HG02759 (cell line): Measurements from ENCODE around the gene NXT1.
A peak's percentile ranks its signal among the peaks of the same experiment; 100 is the strongest.
"Not testable (repeated sequence)": the region's sequence is repeated elsewhere in the genome, so short reads cannot be mapped to it uniquely, and the experiment has no call there.

Experiments
- ATAC-seq: cut with Tn5 transposase; IDR thresholded peaks from one replicate; pipeline ENCODE4 v1.9.1; 2021; ENCODE audit warnings: mild to moderate bottlenecking, moderate library complexity; ENCODE audit not compliant: unreplicated experiment

The NXT1 gene

DNA sequence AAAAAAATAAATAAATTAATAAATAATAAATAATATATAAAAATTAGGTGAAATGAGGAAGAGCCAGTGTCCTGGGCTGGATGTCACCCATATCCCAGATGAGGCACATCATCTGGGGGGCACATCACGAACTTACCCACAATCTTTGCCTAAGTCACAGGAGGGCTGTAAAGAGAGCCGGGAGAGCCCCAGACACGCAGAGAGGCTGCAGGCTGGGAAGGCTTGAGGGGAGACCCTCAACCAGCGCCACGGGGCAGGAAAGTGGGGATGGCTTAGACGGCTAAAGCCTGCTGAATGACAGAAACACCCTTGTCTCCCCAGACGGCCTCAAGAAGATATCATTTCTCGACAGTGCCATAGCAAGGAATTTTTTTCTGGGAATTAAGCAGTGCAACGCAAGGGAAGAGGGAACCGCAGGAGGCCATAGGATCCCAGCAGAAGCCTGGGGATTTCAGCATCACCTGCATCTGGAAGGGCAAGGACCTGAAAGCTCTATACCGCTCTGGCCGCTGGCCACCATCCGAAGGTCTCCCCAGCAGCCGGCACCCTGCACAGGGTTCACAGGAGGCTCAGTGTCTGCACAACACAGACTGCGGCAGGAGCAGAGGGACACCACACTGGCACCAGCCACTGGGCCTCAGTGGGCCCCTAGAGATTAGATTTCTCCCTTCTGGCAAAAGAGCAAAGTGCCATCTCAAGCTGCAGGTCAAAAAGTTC, 22.8 kb upstream of the NXT1 start:
- ATAC-seq = no peak

DNA sequence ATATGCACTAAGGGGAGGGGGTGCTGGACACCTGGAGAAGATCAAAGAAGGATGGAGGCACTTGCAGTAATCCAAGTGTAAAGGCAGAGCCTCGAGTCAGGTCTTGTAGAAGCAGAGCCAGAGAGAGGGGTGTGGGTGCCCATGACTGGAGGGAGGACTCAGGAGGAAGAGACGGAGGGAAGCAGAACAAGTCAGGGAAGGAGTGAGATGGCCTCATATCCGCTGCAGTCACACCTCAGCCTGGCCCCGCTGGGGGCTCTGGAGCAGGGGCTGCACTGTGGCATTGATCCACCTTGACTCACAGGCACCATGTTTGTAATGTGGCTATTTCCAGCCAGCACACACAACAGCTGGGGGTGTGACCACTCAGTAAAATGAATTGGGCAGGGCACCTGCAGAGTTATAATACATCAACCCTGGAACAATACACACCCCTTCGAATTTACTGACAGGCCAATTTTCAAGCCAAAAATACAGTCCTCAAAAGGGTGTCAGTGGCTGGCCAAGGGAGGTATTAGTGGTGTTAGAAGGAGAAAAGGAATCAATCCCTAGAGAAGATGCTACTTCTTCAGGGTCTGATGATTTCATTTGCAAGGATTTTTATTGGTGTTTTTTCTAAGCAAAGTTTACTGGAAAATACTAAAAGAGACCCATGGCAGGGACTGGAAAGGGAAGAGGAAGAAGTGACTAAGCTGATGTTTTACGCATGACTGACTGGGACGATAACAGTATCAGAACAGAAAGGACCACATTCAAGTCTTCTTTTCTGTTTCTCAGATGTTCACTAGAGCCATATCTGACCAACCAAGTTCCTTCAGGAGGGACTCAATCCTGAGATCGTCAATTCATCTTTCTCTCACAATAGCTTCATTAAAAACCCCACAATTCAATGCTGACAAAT, 18.9 kb upstream of the NXT1 start:
- ATAC-seq = no peak

DNA sequence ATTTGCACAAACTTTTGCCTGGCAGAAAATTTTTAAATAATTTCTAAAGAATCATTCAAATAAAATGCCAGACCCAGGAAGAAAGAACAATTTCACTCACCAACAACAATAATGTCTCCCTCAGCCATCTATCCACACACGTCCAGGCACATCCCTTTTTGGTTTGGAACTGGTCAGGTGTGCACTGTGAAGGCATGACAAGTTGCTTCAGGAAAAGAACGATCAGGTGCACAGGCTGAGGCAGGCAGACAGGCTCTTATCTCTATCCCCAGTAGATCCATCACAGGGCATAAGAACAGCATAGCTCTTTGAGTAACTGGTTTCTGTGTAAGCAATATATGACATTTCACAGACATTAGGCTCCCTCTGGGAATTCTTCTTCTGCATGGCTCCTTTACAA, 18.1 kb upstream of the NXT1 start:
- no peak for ATAC-seq

DNA sequence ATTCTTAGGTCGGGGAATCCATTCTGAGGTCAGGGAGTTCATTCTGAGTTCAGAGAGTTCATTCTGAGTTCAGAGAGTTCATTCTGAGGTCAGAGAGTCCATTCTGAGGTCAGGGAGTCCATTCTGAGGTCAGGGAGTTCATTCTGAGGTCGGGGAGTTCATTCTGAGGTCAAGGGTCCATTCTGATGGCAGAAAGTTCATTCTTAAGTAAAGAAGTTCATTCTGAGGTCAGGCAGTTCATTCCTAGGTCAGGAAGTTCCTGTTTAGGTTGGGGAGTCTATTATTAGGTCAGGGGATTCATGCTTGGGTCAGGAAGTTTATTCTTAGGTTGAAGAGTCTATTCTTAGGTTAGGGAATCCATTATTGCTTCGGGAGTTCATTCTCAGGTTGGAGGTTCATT, 16.5 kb upstream of the NXT1 start:
- no peak for ATAC-seq

DNA sequence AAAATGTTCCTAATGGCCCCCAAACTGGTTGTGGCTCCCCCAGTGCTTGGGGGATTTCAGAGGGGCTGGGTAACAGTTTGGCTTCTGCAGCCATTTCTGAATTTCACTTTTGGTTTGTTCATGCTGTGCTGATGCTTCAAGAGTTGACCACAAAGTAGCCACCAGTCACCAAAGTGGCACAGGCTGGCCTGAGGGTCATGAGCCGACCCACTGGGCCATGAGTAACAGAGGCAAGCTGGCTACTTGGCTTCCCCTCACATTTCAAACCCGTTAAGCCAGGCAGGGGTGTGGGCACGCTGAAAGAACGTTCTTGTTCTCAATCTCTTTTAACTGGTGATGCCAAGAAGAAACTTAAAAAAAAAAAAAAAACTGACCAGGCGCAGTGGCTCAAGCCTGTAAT, 15.1 kb upstream of the NXT1 start:
- no peak for ATAC-seq

DNA sequence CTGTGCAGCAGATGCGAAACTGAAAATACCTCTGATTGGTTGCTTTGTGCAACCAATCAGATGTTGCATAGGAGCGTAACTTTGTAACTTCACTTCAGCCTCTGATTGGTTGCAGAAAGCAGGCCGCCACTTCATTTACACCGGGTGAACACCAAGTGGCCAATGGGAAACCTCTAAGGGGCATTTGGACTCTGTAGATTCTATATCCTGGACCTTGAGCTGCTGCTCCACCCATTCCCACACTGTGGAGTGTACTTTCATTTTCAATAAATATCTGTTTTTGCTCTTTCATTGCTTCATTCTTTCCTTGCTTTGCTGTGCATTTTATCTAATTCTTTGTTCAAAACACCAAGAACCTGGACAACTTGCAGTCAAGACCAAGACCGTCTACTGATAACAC, 14.1 kb upstream of the NXT1 start:
- ATAC-seq = no peak

DNA sequence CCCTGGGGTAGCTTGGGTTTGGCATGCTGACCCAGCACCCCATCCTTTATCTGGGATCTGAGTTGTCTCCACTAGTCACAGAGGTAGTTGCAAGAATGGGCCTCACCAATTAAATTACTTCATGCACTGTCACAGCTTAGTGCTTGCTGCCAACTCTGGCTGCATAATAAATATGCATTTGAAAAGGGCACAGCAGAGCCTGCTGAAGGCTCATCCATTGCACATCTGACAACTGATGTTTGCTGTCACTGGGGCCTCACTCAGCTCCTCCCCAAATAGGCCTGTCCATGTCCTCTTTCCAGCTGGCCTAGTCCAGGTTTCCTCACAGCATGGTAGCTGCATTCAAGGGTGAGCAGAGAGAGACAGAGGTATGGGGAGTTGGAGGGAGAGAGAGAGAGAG, 13.3 kb upstream of the NXT1 start:
- ATAC-seq = no peak

DNA sequence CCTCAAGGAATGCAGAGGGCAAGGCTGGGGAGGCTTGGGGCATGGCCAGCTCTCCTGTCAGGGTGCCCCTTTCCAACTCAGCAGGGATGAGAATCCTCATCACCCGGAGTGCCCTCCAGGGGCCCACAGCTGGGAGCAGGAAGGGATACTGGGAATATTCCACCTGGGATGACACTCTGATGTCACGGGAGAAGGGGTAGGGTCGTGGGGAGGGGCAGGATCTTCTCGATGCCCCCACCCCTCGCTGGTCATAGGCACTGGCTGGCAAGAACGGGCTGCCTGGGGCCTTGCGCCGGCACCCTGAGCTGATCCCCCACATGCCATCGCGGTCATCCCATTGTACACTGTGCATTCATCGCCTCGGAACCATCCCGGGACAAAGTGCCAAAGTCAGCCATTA, 10.6 kb upstream of the NXT1 start:
- ATAC-seq = no peak

DNA sequence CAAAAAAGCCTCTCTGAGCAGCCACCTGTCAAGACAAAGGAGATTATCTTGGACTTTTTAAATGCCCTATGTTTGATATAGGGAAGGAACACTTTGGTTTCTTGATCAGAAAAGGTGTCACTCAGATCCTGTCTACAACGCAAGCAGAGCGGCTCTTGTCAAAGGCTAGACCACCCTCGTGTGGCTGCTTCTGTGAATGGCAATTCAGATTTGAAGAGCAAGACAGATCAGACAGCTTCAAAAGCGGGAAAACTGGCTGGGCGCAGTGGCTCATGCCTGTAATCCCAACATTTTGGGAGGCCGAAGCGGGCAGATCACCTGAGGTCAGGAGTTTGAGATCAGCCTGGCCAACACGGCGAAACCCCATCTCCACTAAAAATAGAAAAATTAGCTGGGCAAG, 10.1 kb upstream of the NXT1 start:
- no peak for ATAC-seq

DNA sequence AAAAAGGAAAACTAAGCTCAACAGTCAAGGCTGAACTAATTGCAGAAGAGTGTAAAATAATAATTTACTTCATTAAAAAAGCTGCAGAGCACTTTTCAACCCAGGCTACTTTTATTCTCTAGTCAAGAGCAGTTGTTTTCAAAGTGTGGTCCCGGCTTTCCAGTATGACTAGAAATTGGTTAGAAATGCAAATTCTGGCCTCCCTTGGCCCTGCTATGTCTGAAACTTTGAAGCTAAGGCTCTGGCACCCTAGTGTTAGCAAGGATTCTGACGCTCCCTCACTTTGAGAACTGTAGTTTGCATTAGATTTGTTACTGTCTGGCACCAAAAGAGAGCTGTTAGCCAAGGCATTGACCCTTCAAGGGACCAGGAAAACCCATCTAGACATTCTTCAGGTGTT, 9.5 kb upstream of the NXT1 start:
- ATAC-seq = peak; percentile 49

DNA sequence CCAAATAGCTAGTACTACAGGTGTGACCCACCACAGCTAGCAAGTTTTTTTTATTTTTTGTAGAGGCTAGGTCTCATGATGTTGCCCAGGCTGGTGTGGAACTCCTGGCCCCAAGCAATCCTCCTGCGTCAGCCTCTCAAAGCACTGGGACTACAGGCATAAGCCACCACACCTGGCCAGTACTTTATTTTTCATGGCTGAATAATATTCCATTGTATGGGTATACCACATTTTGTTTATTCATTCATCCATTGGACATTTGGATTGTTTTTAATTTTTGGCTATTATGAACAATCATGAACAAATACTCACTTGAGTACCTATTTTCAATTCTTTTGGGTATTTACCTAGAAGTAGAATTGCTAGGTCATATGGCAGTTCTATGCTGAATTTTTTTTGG, 7.0 kb upstream of the NXT1 start:
- no peak for ATAC-seq

DNA sequence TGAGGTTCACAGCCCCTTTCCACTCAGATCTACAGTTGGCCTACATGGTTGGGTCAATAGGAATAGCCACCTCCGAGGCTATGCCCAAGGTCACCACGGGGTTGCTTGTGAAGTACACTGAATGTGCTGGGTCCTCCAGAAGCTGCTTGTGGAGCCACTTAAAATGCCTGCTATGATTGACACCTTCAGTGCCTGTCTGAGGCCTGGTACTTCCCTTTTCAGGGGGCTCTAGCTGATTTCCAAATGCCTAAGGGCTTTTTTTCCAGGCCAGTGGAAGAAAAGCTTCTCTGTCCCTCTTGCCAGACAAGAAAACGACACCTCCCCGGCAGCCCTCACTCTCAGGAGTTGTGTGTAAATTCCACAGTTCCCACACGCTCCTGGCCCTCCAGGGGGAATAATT, 6.3 kb upstream of the NXT1 start:
- ATAC-seq = no peak

DNA sequence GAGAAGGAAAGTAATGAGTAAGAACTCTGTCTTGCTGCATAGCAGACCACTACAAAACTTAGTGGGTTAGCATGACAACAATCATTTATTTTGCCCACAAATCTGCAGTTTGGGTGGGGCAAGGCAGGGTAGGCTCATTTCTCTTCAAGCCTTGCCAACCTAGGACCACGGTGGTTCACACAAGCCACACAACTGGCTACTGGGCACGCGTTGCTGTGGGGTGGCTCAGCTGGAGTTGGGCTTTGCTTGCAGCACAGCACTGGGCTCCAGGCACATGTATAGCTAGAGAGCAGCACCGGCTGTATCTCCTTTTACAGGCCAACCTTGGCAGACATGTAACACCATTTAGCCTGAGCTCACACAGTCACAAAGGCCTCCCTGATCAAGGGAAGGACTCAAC, 4.6 kb upstream of the NXT1 start:
- no peak for ATAC-seq

DNA sequence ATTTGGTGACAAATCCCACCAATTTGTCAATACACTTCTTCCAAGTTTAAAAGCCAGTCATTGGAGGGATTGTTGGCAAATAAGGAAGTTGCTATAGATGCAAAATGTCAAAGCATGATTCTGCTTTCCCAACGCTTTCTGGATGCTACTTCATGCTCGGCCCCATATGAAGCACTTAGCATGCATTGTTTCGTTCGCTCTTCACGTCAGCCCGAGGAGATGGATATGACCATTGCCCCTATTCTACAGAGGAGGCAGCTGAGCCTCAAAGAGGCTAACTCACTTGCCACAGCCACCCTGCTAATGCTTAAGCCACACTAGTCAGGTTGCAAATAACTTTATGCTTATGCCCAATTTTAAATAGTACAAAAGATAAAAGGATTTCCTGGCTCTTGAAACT, 2.8 kb upstream of the NXT1 start:
- no peak for ATAC-seq

DNA sequence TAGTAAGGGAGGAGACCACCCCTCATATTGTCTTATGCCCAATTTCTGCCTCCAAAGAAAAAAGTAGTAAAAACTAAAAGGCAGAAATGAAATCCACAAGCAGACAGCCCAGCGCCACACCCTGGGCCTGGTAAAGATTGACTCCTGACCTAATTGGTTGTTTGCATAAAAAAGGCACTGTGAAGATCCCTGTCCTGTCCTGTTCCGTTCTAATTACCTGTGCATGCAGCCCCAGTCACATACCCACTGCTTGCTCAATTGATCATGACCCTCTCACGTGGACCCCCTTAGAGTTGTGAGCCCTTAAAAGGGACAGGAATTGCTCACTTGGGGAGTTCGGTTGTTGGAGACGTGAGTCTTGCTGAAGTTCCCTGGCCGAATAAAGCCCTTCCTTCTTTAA, 2.1 kb upstream of the NXT1 start:
- not testable (repeated sequence) for ATAC-seq

DNA sequence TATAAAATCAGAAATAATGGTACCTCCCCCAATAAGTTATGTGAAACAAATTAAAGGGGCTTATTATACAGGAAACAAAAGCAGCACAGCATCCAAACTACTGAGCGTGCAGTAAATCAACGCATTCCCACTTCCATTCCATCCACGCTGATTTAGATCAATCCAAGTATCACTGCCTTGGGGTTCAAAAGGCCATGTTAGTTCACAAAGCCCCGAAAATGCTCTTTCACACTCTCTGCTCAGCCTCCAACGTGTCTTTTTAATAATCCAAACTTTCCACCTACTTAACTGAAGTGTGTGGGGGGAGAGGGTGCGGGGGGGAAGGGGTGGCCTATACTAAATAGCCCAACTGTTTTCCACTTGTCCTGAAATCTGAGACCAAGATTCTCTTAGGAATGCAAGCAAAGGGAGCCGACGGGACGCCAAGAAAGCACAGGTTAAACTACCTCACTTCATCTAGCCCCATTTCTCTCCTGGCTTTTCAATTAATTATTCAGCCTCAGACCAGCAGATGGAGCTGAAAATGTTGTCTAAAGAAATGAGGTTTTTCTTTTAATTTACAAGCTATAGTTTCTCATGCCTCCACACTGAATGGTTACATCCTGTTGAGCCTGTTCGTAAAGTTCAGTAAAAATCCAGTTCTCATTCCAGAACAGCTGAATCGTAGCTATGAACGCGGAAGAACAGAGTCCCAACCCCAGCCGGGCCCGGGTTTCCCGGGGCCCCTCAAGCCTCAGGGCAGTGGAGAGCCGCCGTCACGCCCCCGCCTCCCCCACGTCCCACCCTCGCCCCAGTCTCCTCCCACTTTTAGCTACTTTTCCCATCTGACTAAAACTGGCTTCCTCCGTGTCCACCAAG, 1.0 kb upstream of the NXT1 start:
- ATAC-seq = peak; percentile 50

DNA sequence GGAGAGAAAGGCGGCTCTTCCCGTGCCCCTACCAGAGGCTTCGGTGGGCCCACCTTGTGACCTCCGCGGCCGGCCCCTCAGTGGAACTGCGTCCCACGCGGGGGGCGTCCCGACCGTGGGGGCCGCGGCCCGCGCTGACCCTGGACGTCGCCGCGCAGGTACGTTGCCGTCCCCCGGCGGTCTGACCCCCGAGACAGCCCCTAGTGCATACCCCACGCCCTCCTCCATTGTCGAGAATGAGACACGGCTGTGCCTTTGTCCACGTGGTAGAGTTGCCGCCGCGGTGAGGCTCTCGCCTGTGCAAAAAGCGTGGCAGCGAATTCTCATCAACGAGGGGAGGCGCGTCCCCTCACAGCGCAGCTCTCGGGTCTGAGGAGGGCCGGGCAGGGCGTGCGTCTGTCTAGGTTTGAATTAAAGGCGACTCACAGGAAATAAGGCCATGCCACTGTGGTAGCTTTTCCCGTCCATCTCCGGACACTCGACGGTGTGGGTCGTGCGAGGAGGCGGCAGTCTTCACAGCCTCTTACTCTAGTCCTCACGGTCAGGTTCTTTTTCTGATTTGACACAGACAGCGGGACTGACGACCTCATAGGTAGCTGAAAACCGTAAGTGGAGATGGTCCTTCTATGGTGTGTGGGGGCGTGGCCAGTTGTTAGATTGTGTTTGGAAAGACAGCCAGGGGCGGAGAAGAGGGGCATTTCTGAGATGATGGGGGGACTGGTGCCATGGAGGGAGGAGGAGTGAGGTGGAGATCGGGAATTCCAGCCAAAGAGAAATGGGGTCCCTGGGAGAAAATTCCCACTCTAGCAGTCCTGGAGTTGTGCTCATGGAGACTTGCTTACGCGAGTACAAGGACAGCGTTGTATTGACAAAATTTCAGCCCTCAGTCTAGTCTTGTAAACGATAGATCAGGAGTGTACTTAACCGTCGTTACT, 580 bp downstream of the NXT1 start:
- peak; percentile 23 for ATAC-seq

DNA sequence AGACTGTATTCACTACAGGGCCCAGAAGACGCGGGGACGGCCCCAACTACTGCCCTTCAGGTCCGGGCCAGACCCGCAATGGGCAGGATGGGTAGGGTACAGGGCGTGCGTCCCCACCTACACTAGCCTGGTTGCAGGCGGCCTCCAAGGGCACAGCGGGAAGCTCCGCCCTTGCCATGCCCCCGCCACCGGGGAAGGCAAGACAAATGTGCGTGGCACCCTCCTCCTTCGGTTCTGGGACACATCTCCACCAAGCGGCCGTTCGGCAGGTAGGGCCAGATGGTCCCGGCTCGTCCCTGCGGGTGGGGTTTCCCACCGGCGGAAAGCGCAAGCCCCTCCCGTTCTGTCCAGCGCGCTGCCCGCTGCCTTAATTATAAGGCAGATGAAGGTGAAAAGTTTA, 5.6 kb downstream of the NXT1 start:
- no peak for ATAC-seq

DNA sequence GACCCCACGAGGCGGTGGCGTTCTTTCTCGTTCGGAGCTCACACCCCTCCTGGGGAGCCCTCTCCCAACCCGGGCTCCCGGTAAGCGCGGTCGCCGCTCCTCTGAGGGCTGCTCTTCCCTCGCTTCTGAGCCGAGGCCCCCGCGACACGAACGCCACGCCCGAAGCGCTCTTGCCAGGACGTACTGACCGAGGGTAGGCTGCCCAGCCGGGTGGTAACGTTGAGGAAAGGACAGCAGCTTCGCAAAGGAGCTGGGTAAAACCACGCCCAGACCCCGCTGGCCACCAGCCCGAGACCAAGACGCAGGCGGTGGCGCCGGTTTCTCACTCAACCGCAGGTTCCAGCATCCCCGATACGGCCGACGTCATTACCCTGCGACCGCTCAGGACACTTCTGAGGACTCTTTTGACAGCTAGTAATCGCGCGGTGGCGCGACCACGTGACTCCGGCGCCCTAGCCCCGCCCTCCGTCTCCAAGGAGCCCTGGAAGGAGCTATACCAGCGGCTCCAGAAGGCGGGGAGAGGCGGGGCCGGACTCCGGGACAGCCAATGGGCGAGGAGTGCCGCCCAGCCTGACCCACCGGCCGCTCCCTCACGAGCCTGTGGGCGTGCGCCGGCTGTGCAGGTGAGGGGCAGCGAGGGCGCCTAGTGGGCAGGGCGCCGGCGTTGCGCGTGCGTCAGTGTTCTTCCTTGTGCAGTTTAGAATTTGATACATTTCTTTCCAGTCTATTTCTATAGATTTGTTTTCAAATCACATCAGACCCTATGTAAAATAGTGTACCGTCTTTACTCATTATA, 7.4 kb downstream of the NXT1 start:
- ATAC-seq = peak; percentile 73

DNA sequence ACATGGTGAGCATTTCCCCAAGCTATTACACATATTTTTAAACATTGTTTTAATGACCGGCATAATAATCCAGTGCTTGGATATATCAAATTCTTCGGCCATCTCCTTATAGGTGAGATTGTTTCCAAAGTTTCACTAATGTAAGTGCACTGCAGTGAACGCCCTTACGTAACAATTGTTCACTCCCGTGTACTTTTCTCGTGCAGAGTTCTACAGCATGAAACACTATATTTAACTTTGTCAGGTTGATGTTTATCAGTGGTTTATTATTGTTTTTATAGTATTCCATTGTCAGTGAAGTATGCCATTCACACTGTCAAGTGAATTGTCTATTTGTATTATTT, 7.9 kb downstream of the NXT1 start:
- no peak for ATAC-seq
